Activated T-cell treated with anti-CD3 and anti-CD28 coated beads for 48 hours (primary cell): ENCODE data around the gene IPO4.
"Not testable (repeated sequence)": the region's sequence is repeated elsewhere in the genome, so short reads cannot be mapped to it uniquely, and the experiment has no call there.

Source experiments
- DNase-seq: peaks from one replicate; pipeline ENCODE4 v3.0.0-alpha.2; 2020; ENCODE audit warnings: low read depth

The IPO4 gene

GRCh38 chr14:24216876-24217275, 28.3 kb upstream of the IPO4 start:
- not testable (repeated sequence) for DNase-seq

GRCh38 chr14:24216345-24216699, 27.7 kb upstream of the IPO4 start:
- DNase-seq: no peak

GRCh38 chr14:24215495-24216344, 27.1 kb upstream of the IPO4 start, which contains the start of gene MDP1:
Gene MDP1 (minus strand): TSS chr14:24216066. CDS start chr14:24215955, 111 bp downstream.
- DNase-seq: peak; percentile 78

GRCh38 chr14:24213866-24214662, 25.4 kb upstream of the IPO4 start:
- no peak for DNase-seq

- DNase-seq: peak; percentile 94
Observed at GRCh38 chr14:24212924-24213865, 24.6 kb upstream of the IPO4 start, which contains the start of gene CHMP4A. Gene CHMP4A (minus strand): TSS chr14:24213488. CDS start chr14:24213439, 49 bp downstream.

- DNase-seq: no peak
Observed at GRCh38 chr14:24211311-24211710, 22.7 kb upstream of the IPO4 start.

GRCh38 chr14:24207625-24208024, 19.0 kb upstream of the IPO4 start:
- DNase-seq: no peak

- DNase-seq: no peak
Observed at GRCh38 chr14:24207104-24207551, 18.5 kb upstream of the IPO4 start.

GRCh38 chr14:24206260-24207103, 17.9 kb upstream of the IPO4 start:
- DNase-seq: no peak

GRCh38 chr14:24204163-24205146, 15.8 kb upstream of the IPO4 start:
- DNase-seq: no peak

GRCh38 chr14:24203249-24203886, 14.8 kb upstream of the IPO4 start:
- not testable (repeated sequence) for DNase-seq

GRCh38 chr14:24202538-24202937, 13.9 kb upstream of the IPO4 start:
- not testable (repeated sequence) for DNase-seq

GRCh38 chr14:24198814-24199524, 10.4 kb upstream of the IPO4 start:
- no peak for DNase-seq

- no peak for DNase-seq
Observed at GRCh38 chr14:24197056-24197450, 8.4 kb upstream of the IPO4 start.

GRCh38 chr14:24196071-24197055, 7.7 kb upstream of the IPO4 start:
- no peak for DNase-seq

GRCh38 chr14:24195186-24196070, 6.8 kb upstream of the IPO4 start, which contains the start of gene TM9SF1:
Gene TM9SF1 (minus strand): TSS chr14:24195441. CDS start chr14:24195019, 422 bp downstream.
- DNase-seq: peak; percentile 85
